ENCODE results near the gene ZNF778.

DNA sequence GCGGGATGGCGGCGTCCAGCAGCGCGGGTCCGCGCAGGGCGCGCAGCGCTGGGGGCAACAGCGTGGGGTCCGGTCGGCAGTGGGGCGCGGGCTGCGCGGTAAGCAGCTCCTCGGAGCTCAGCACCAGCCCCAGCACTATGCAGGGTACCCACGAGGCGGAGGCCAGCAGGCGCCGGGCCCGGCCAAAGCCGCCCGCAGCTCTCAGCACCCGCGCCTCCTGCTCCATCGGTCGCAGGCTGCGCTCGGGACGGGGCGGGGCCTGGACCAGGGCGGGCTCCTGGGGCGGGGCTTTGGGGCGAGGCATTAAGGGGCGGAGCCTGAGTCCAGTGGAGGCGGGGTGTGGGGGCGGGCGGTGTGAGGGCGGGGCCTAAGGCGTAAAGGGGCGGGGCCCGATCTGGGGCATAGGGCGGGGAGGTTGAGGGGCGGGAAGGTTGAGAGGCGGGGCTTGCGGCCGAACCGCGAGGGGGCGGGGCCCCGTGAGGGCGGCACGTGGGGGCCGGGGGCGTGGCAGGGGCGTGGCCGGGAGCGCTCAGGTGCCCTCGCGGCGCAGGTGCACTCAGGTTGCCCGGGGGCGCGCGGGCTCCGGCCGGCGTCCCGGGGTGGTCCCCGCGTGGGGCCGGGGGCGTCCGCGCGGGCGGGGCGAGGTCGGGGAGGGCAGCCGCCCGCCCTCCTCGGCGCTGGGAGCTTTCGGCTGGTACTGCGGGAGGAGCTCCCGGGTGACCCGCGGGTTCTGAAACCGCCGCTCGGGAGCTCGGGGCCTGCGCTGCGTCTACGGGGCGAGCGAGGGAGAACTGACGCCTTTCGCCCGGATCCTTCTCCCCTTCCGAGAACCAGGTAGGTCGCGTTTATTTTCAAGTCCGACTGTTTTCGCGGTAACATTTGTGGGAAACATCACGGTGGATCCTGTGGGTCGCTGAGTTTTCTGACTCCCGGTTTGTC is 15.8 kb upstream of the ZNF778 start:
- TF ChIP-seq, protein P1, sequence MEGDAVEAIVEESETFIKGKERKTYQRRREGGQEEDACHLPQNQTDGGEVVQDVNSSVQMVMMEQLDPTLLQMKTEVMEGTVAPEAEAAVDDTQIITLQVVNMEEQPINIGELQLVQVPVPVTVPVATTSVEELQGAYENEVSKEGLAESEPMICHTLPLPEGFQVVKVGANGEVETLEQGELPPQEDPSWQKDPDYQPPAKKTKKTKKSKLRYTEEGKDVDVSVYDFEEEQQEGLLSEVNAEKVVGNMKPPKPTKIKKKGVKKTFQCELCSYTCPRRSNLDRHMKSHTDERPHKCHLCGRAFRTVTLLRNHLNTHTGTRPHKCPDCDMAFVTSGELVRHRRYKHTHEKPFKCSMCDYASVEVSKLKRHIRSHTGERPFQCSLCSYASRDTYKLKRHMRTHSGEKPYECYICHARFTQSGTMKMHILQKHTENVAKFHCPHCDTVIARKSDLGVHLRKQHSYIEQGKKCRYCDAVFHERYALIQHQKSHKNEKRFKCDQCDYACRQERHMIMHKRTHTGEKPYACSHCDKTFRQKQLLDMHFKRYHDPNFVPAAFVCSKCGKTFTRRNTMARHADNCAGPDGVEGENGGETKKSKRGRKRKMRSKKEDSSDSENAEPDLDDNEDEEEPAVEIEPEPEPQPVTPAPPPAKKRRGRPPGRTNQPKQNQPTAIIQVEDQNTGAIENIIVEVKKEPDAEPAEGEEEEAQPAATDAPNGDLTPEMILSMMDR (IDR thresholded peaks at IDR 0.05; ENCODE audit: borderline replicate concordance, extremely low read depth, low read length, poor library complexity, severe bottlenecking): no peak
- TF ChIP-seq EZH2 (IDR thresholded peaks at IDR 0.05; ENCODE audit: borderline replicate concordance, low read depth, low read length, severe bottlenecking): no peak
